Esophagus muscularis mucosa (tissue), 2 donors: ENCODE results near the gene DACH1.

Source experiments
- EP300 ChIP-seq: sonication (generic); formaldehyde crosslinking; IDR thresholded peaks from one replicate; pipeline ENCODE4 v1.6.1; 2017; ENCODE audit warnings: antibody characterized with exemption
- POLR2A ChIP-seq: fragments of 450-650 bp; IDR thresholded peaks from one replicate; pipeline ENCODE4 v1.6.1; 2017; ENCODE audit warnings: antibody characterized with exemption, moderate library complexity, mild to moderate bottlenecking, low read depth

DNA sequence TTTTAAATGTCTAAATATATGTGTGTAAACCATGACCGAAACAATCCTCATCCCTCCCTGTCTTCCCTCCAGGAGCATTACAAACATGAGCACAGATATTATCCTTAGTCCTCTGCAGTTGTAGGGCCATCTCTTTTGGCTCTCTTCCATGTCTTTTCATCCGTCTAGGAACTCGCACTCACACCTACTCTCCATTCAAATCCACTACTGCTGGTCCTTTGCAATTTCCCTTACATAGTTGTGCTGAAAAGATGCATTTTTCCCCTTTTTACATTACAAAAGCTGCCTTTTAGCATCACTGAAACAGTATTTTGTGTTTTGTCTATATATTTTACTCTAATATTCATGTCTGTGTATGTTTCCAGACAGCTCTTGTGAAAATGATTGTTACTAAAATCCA, 237.8 kb downstream of the DACH1 start:
- TF ChIP-seq EP300, result no peak
- no peak for TF ChIP-seq POLR2A
